ENCODE measurements around the gene XRCC6.
"Not testable (repeated sequence)": the region's sequence is repeated elsewhere in the genome, so short reads cannot be mapped to it uniquely, and the experiment has no call there.

XRCC6 gene

GRCh38 chr22:41686890-41687289 lies 65.8 kb downstream of the XRCC6 start:
- not testable (repeated sequence) for DNase-seq, ATAC-seq

GRCh38 chr22:41687901-41688364 lies 66.8 kb downstream of the XRCC6 start:
- no peak for DNase-seq
- no peak for ATAC-seq

- peak; percentile 93 for DNase-seq
- peak; percentile 98 for ATAC-seq
These were observed 67.5 kb downstream of the XRCC6 start, which contains the start of gene SNU13 for GRCh38 chr22:41688365-41689211. Gene SNU13 (minus strand): TSS chr22:41688867. CDS start chr22:41688796, 71 bp downstream.

GRCh38 chr22:41690476-41690875 lies 69.4 kb downstream of the XRCC6 start:
- no peak for DNase-seq

GRCh38 chr22:41695211-41695610 lies 74.1 kb downstream of the XRCC6 start:
- DNase-seq = no peak

More at GRCh38 chr22:41690476-41690875, 69.4 kb downstream of the XRCC6 start:
- no peak for ATAC-seq

GRCh38 chr22:41696703-41697102 lies 75.6 kb downstream of the XRCC6 start:
- DNase-seq (no peak), ATAC-seq (no peak)

More at GRCh38 chr22:41695211-41695610, 74.1 kb downstream of the XRCC6 start:
- ATAC-seq = no peak

GRCh38 chr22:41697126-41697775 lies 76.2 kb downstream of the XRCC6 start:
- peak; percentile 98 for DNase-seq

GRCh38 chr22:41699264-41700107 lies 78.4 kb downstream of the XRCC6 start, which contains the start of gene MEI1:
Gene MEI1 (plus strand): TSS chr22:41699503. CDS start chr22:41699539, 36 bp downstream.
- ATAC-seq (peak; percentile 59), DNase-seq (peak; percentile 92)

More at GRCh38 chr22:41697126-41697775, 76.2 kb downstream of the XRCC6 start:
- peak; percentile 72 for ATAC-seq

GRCh38 chr22:41700108-41700364 lies 78.9 kb downstream of the XRCC6 start:
- ATAC-seq (no peak), DNase-seq (no peak)

GRCh38 chr22:41702763-41703162 lies 81.7 kb downstream of the XRCC6 start:
- ATAC-seq = no peak

GRCh38 chr22:41709341-41709740 lies 88.2 kb downstream of the XRCC6 start:
- no peak for DNase-seq
- ATAC-seq = no peak

More at GRCh38 chr22:41702763-41703162, 81.7 kb downstream of the XRCC6 start:
- DNase-seq = no peak

- DNase-seq = no peak
- ATAC-seq = no peak
These were observed 91.9 kb downstream of the XRCC6 start for GRCh38 chr22:41713004-41713403.

All from stimulated activated naive CD8-positive, alpha-beta T cell treated with anti-CD3 and anti-CD28 coated beads, Interleukin-15, Interleukin-2, amounts not matched to agents 100 U/mL and 50 U/mL, for 24 hours (primary cell).